Head of caudate nucleus (tissue), 42 donors: ENCODE results near the gene NTRK3.
"Not testable (repeated sequence)": the region's sequence is repeated elsewhere in the genome, so short reads cannot be mapped to it uniquely, and the experiment has no call there.

Source experiments
- DNase-seq, 42 donors: peaks; one replicate each; pipeline versions ENCODE4 v3.0.0 to v3.0.0-alpha.2; 2020 to 2021; ENCODE audit warnings: mixed read lengths in 7 of 42
- intact Hi-C: fragments of 100-400 bp; cut with DNase I; formaldehyde crosslinking; loops from one replicate; pipeline ENCODE4 v1.15.0; 2022

The NTRK3 gene

DNA sequence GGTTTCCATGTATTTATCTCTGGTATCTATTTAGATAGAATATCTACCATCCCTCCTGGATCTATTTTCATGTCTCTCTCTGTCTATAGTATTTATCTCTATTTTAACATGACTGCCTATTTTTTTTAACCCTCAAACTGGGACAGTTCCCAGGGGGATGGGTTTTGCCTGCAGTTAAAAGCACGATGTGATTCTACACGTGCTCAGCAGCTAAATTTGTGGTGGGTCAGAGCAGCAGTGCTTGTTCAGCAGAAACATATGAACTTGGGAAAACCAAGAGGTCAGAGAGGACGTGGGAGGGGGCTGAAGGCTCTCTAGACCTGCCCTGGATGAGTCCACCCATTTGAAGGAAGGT, 189.2 kb downstream of the NTRK3 start:
- DNase-seq = no peak
- intact Hi-C loops = no loop called here

DNA sequence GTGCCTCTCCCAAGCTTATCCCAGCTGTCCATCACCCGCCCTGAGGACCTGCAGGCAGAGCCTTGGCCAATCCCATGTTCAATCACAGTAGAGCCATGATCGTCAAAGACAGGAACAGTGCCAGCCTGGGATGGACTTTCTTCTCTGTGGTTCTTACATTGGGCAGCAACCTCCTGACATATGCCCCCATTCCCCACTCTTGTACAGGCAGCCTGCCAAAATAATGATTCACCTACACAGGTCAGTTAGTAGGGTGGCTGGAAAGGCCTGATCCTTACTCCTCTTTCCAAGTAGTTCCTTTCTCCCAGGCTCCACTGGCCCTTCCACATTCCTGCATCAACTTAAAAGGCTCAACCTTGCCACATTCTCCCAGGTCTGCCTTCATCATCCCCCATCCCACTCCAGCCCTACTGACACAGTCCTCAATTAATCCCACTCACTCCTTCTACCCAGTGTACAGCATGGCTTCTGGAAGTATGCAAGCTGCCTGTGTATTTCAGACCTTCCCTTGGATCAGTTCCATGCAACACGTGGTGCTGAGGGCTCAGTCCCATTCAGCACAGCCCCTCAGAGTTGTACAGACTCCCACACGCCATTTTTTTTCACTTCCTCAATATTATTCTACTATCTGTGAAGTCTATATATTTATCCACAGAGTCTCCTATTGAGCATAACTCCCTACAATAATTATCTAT, 189.8 kb downstream of the NTRK3 start:
- intact Hi-C loops = no loop called here
- no peak for DNase-seq

DNA sequence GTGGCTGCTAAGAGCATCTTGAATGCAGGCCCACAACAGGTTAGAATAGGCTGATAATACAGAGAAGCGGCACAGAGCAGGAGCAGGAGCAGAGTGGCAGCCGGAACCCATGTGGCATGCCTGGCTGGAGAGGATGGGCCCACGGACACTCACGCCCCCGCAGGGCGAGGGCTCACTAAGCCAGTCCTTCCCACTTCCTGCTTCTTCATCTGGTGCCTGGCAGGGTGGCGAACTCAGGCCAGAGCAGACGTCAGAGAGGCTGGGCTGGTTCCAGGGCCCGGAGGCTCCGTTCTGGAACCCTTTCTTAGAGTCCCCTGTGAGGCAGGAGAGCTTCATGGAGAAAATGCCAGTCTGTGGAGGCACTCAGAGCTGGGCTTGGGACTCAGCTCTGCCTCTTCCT, 195.1 kb downstream of the NTRK3 start:
- peak in 20 of 42 donors; percentile 16 to 69 (median 32) for DNase-seq
- intact Hi-C loops = no loop called here

DNA sequence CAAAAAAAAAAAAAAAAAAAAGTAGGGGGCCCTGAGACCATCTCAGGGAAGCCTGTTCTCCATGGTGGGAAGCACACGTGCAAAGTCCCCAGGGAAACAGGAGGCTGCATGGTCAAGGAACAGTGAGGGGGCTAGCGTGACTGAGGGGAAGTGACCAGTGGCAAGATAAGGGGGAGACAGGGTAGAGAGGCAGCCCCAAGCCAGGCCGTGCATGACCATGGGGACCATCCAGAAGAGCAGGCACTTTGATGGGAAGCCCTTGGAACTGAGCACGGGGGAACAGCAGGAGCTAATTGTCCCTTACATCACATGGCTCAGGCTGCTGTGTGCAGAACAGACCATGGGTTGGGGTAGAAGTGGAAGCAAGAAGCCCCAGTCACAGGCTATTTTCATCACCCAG, 196.2 kb downstream of the NTRK3 start:
- intact Hi-C loops = no loop called here
- no peak for DNase-seq

DNA sequence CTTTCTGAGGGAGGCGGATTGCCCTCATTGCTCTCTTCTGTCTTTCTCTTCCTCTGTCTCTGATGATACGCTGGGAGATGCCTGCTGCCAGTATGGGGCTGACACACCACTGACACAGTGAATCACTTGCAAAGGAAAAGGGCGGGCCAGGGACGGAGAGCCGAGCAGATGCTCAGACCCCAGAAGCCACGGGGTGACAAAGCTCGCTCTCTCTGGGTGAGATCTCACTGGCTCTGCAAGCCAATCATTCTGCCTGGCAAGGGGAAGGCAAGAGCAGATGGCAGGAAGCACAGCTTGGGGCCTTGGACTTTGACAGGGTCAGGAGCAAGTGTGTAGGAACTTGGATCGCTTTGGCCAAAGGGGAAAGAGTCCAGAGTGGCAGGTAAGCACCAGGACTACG, 198.7 kb downstream of the NTRK3 start:
- intact Hi-C loops = no loop called here
- DNase-seq = peak in 15 of 42 donors; percentile 14 to 75 (median 32)

DNA sequence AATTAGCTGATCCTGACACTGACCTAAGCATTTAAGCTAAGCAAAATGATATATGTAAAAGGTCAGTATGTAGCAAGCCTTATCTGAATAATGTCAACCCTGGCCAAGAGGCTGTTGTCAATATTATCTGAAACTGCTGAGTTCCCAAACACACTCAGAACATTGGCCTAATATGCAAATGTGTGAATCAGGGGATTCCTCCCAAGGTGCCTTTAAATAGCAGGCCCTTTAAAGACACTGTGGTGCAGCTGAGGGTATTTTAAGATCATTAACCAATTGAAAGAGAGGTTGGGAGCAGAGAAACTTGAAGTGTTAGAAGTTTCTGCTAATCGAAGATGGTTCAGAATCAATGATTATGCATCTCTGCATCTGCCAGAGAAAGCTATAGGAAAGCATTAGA, 207.0 kb downstream of the NTRK3 start:
- DNase-seq = no peak
- intact Hi-C loops = no loop called here

DNA sequence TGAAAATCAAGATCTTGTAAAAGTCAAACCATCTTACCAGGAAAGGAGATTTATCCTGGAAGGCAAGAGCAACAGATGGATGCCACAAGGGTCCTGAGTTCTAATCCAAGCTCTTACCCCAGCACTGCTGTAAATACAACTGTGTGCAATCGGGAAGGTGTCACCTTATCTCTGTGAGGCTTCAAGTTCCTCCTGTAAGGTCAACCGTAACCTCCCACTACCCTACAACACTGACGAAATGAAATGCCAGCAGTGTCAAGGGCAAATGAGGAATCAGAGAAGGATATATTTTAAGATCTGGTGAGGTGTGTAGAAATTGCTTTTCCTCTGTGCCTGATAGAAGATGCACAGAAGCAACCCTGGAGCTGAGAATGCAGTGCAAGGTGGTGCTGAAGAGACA, 207.8 kb downstream of the NTRK3 start:
- intact Hi-C loops = no loop called here
- no peak for DNase-seq

DNA sequence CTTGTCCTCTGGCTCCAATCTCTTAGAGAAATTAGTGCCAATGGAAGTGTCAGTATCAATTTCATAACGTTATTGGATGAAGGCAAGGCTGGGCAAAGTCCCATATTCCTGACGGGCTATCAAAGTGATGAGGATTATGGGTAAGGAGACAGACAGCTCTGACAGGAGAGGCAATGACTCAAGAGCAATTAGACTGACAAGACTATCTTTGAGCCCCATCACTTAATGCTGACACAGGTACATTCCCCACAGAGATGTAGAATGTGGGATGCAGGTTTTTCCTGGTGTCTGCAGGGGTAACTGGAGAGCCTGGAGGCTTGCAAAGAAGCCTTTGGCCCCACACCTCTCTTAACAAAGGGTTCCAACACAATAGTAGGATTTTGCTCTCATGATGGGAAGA, 208.3 kb downstream of the NTRK3 start:
- peak in 1 of 42 donors; percentile 31 for DNase-seq
- intact Hi-C loops = no loop called here

DNA sequence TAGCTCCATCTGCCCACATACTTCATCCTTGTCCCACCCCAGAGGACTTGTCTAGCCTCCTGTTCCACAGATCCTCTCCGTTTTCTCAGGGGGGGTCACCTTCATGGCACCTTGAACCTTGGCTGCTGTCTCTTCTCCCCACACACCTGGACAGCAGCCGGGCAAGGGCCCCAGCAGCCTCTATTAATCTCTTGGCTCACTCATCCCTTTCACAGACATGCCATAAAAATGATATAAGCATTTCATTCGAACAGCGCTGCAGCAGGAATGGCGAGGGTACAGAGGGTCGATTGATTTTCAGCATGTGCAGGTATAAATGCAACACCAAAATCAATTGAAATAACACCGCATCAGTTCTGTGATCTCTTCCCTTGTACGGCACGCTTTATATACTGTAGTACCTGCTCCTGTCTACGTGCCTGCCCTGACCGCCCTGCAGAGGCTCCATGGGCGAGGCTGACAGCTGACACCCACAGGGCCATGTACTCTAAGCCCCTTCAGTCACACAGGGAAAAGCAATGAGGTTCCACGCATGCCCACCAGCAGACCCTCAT, 209.9 kb downstream of the NTRK3 start:
- DNase-seq = no peak
- intact Hi-C loops = no loop called here

DNA sequence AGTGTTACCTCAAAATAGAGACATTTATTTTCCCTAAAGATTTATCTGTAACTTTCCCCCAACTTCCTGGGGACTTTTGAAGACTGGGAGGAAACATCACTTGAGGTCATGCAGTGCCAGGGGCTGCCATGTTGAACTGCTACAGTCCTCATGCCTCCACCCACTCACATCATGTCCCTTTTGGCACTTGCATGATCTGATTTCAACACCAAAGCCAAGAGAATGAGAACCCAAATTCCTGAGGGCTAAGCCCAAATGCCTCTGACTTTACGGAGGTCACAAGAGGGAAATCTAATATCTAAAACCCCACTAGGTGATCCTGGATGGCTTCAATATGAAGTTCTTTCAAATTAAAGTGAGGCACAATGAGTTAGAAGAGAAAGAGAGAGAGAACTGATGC, 213.1 kb downstream of the NTRK3 start:
- no peak for DNase-seq
- intact Hi-C loops = no loop called here

DNA sequence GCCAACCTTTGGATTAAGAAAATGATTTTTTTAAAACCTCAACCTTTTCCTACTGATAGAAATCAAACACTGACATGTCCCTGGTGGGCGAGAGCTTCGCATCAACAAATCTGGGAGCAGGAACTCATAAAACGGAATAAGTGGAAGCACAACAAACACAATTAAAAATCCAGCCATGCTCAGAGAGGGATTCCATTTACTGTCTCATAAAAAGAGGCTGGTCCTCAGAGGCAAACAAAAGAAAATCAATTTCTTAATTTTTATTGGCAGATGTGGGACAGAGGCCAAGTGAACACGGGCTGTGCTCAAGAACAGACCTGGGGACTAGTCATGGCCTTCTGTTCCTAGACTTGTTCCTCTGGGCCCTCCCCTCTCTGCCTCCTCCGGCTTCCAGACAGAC, 214.5 kb downstream of the NTRK3 start:
- intact Hi-C loops = no loop called here

DNA sequence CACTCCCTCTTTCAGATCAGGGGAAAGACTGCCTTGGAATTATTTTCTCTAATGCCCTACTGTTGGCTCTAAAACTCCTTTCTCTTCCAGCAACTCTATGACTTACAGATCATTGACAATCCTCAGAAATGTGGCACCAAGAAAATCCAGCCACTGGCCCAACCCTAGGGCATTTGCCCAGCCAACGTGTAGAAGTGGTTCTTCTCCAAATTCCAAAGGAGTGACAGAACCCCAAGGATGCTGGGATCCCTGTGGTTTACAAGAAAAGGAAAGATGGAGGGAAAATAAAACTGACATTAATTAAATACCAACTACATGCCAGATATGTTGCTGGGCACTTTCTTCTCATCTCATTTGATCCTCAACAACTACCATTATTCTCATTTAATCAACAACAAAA, 216.0 kb downstream of the NTRK3 start:
- no peak for DNase-seq
- intact Hi-C loops = no loop called here

More for the DNA sequence above, 214.5 kb downstream of the NTRK3 start:
- no peak for DNase-seq

DNA sequence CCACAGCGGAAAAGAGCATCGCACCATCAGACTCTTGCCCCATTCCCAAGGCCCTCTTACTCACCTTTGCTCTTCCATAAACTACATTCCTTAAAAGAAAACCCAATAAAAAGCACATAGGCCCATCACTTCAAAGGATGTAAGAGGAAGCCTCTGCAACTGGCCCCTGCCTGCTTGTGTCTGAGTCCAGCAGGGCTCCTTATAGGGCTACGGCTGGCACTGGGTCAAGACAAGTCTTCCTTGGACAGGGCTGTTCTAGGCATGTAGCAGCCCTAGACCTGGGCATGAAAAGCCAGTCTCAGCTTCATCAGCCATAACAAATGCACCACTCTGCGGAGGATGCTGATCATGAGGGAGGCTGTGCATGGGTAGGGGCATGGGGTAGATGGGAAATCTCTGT, 218.3 kb downstream of the NTRK3 start:
- intact Hi-C loops = no loop called here
- DNase-seq = no peak

DNA sequence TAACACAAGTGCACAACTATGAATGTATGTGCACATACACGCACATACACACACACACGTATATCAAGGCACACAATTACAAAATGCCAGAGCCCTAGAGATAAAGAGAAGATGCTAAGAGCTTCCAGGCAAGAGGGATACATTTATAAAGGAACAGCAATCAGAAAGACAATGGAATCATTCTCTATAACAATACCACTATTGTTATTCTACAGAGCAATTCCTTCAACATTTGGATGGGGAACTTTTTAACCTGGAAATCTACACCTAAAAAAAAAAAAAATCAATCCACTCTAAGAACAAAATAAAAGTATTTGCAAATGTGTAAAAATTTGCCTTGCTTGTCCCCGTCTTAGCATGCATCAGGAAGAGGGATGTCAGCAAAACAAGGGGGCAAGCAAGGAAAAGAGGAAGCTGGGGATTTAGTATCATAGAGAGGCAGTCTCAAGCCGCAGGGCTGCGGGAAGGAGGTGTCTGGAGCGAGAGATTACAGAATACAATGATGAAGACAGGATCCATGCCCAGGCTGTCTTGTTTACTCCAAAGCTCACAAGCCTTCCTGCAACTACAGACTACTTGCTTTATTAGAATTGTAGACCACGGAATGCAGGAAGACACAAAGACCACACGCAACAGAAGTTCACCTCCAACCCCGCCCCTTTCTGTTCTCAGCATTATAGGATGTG, 220.2 kb downstream of the NTRK3 start:
- intact Hi-C loops = no loop called here

DNA sequence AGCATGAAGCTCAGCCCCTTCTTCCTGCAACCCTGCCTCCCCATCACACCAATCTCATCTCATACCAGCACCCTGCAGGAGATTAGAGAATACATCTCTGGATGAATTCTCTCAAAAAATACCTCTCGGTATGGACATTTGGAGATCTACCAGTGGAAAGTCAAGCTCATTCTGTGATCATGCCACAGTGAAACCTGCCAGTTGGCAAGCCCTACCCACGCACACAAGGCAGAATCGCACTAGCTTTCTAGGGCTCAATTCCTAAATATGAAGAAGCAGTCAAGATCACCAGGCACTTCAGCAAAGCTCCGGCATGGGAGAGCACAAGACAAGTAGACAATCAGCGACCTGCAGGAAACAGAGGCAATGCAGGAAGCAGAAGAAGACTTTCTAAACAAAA, 221.2 kb downstream of the NTRK3 start:
- intact Hi-C loops = no loop called here
- peak in 10 of 42 donors; percentile 11 to 56 (median 27) for DNase-seq

More for the DNA sequence above, 220.2 kb downstream of the NTRK3 start:
- DNase-seq = peak in 4 of 42 donors; percentile 10 to 41 (median 33)

DNA sequence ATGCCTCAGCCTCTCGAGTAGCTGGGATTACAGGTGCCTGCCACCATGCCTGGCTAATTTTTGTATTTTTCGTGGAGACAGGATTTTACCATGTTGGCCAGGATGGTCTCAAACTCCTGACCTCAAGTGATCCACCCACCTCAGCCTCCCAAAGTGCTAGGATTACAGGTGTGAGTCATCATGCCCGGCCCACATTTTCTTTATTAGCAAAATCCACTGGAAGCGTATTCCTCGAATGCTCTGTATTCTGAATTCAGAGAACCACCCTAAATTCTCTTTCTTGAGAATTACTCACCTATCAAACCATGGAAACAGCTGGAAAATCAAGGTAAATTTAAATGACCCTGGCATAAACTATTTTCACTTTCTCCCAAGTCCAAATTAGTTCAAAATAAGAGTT, 223.1 kb downstream of the NTRK3 start:
- intact Hi-C loops = not testable (repeated sequence)
- DNase-seq = peak in 9 of 42 donors; percentile 12 to 60 (median 40)

DNA sequence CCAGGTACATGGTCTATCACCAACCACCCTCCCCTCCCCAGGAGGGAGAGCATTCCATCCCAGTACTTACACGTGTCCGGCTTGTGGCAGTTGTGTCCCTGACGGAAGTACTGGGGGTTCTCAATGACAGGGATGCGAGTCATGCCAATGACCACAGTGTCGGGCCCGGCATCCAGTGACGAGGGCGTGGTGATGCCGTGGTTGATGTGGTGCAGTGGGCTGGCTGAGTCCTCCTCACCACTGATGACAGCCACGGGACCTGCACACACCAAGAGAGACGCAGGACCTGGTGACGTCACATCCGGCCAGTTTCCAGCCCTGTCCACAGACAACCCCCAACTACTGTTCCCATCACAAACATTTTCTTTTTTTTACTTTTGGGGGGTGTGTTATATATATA, 223.8 kb downstream of the NTRK3 start:
- DNase-seq = no peak
- intact Hi-C loops = no loop called here

DNA sequence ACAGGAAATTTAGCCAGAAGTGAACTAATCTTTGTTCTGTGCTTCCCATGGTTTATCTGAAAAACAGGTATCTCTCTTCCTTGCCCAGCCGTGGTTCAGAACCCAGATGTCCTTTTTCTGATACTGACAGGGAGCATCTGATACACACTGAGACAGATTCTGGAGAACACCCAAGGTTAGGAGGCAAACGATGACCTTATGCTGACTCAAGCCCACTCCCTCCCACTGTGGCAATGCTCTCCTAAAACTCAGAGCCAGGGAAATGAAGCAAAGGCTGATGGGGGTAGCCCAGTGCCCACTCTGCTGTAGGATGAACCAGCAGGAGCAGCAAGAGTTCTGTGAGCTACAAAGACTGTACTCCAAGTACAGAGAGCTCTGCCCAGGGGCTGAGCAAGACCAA, 225.1 kb downstream of the NTRK3 start:
- no peak for DNase-seq
- intact Hi-C loops = no loop called here

DNA sequence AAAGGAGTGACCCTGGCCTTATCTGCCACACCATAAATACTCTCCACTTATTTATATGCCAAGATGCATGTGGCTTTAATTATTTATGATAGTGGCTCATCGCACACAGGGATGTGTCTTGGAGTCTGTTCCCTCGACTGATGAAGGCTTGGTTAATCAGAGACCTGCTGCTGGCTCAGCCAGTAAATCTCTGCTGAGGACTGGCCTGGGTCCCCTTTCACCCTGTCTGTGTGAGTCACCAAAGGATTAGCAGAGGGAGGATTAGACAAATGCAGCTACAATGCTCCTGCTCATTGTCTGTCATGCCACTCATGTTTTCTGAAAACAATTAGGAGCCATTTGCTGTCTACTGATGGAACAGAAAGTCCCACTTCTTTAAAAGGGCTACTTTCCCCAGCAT, 226.8 kb downstream of the NTRK3 start:
- intact Hi-C loops = no loop called here
- DNase-seq = no peak

DNA sequence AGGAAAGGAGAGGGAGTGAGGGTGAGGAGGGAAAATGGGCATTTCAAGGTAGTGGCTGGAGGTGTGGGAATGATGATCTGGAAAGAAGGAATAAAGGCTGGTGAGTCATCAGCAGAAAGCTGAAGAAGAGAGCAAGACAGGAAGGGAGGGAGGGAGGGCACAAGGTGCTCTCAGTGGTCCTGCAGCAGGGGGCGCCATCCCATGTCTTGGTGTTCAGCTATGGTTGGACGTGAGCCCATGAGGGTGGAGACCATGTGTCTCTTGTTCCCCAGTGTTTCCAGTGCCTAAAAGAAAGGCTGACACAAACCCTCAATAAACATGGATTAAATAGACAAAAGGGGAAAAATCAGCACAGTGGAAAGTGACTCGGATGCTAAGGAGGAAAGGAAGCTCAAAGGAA, 228.5 kb downstream of the NTRK3 start:
- peak in 10 of 42 donors; percentile 13 to 62 (median 25) for DNase-seq
- intact Hi-C loops = no loop called here

DNA sequence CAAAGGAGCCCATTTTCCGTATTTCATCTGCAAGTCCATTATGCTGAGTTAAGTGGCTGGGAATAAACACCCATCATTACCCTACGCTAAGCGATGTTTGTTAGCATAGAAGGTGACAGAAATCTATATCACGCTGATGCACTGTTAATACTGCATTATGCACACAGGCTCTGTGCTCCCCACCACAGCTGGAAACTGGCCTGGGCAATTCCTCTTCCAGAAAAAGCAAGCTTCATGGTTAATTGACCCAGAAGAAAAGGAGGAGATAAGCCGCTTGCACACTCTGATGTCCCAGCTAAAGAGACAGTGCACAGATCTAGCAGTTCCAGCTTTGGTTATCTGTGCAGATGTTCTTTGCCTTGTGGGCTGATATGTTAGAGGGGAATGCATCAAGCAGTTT, 232.6 kb downstream of the NTRK3 start:
- no peak for DNase-seq
- intact Hi-C loops = no loop called here
